ENCODE data around the gene SYNJ2. TPM values are rescaled to one million over a fixed set of nuclear protein-coding genes. Genes with fewer than 3 reads are reported as not detected.
A peak's percentile ranks its signal among the peaks of the same experiment; 100 is the strongest.

Gene SYNJ2
- polyA plus RNA-seq, 2 of the 4 experiments (the other 2 are of a cell fraction), result 22.3 to 26.5 TPM

- no peaks in the 10 kb centered on the region for H3K9me3 ChIP-seq
- no peak for TF ChIP-seq PBX3 (IDR thresholded peaks at IDR 0.05)
- no peak for TF ChIP-seq EHF (CRISPR knock-in tag; IDR thresholded peaks at IDR 0.05)
- no peak for TF ChIP-seq CHD4 (IDR thresholded peaks at IDR 0.05; ENCODE audit: borderline replicate concordance)
- TF ChIP-seq EP300 (IDR thresholded peaks at IDR 0.05), result no peak
- no peak for TF ChIP-seq ESRRA (IDR thresholded peaks at IDR 0.05; ENCODE audit: borderline replicate concordance, low read length)
- TF ChIP-seq MAZ (IDR thresholded peaks at IDR 0.05; ENCODE audit: borderline replicate concordance, low read depth, low read length), result no peak
- TF ChIP-seq CBX2 (IDR thresholded peaks at IDR 0.05; ENCODE audit: borderline replicate concordance, low read depth), result no peak
- no peak for TF ChIP-seq MAFK (IDR thresholded peaks at IDR 0.05; ENCODE audit: partially characterized antibody)
- no peak for TF ChIP-seq JUN (IDR thresholded peaks at IDR 0.05)
- no peak for TF ChIP-seq ZFP36 (IDR thresholded peaks at IDR 0.05; ENCODE audit: borderline replicate concordance, partially characterized antibody)
- TF ChIP-seq, protein P1, sequence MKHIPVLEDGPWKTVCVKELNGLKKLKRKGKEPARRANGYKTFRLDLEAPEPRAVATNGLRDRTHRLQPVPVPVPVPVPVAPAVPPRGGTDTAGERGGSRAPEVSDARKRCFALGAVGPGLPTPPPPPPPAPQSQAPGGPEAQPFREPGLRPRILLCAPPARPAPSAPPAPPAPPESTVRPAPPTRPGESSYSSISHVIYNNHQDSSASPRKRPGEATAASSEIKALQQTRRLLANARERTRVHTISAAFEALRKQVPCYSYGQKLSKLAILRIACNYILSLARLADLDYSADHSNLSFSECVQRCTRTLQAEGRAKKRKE (CRISPR knock-in tag; IDR thresholded peaks at IDR 0.05; ENCODE audit: low read depth), result no peak
- TF ChIP-seq PHF8 (IDR thresholded peaks at IDR 0.05; ENCODE audit: borderline replicate concordance, low read depth), result no peak
- no peak for TF ChIP-seq BHLHE40 (IDR thresholded peaks at IDR 0.05; ENCODE audit: low read depth, low read length)
- TF ChIP-seq NPAS2 (CRISPR knock-in tag; IDR thresholded peaks at IDR 0.05; ENCODE audit: borderline replicate concordance), result no peak
- POLR2A ChIA-PET, result no interaction called here
- H3K4me3 ChIP-seq, result no peak overlapping the region
- H3K4me1 ChIP-seq, result peaks cover 19% of the 10 kb centered on the region
- H3K27ac ChIP-seq, result 0 out of 6 replicates have a peak overlapping the region, but pooled peaks of 1 of the 2 experiments have one; percentile 24
- DNase-seq (ENCODE audit: low read depth in 1 of 2, low spot score in 1 of 2), result no peak
- 76% methylated on average over 7 of the region's 8 CpGs for WGBS (ENCODE audit: missing lambda C conversion rate)
- no peak for ATAC-seq
- CTCF ChIA-PET, result interaction anchor here (2.2 kb wide), 1 partner anchor 24 kb away, joined by 7 read pairs; no protein-coding TSS in a partner anchor
- H3K4me2 ChIP-seq, result no peak overlapping the region
- FAIRE-seq, result no peak
Observed at GRCh38 chr6:158050107-158050735, 68.6 kb downstream of the SYNJ2 start.

- ATAC-seq (no peak), FAIRE-seq (no peak), DNase-seq (ENCODE audit: low read depth in 1 of 2, low spot score in 1 of 2) (no peak)
- Histone ChIP-seq H3K27ac (no peak overlapping the region), H3K4me1 (peaks cover 19% of the 10 kb centered on the region), H3K4me3 (no peak overlapping the region), H3K4me2 (no peak overlapping the region), H3K9me3 (no peaks in the 10 kb centered on the region)
- ChIA-PET CTCF (interaction anchor here (2.2 kb wide), 1 partner anchor 25 kb away, joined by 7 read pairs; no protein-coding TSS in a partner anchor), POLR2A (no interaction called here)
- 91% methylated on average over 4 of the region's 4 CpGs for WGBS (ENCODE audit: missing lambda C conversion rate)
- TF ChIP-seq BCL3 (IDR thresholded peaks at IDR 0.05) (no peak), MAX (IDR thresholded peaks at IDR 0.05) (no peak), HEYL (CRISPR knock-in tag; IDR thresholded peaks at IDR 0.05) (no peak), HOXA7 (CRISPR knock-in tag; IDR thresholded peaks at IDR 0.05) (no peak), HOXB5 (CRISPR knock-in tag; IDR thresholded peaks at IDR 0.05) (no peak), HDAC2 (IDR thresholded peaks at IDR 0.05) (no peak), HES2 (IDR thresholded peaks at IDR 0.05) (no peak), CHD4 (IDR thresholded peaks at IDR 0.05; ENCODE audit: borderline replicate concordance) (no peak), FOSL2 (IDR thresholded peaks at IDR 0.05) (no peak), FOSL2 (CRISPR knock-in tag; IDR thresholded peaks at IDR 0.05) (no peak), CBX8 (IDR thresholded peaks at IDR 0.05) (no peak), TP53 (CRISPR knock-in tag; IDR thresholded peaks at IDR 0.05) (no peak), PBX3 (IDR thresholded peaks at IDR 0.05) (no peak), EHMT2 (IDR thresholded peaks at IDR 0.05; ENCODE audit: low read depth) (no peak), ZFP36 (IDR thresholded peaks at IDR 0.05; ENCODE audit: borderline replicate concordance, partially characterized antibody) (no peak), ESRRA (IDR thresholded peaks at IDR 0.05; ENCODE audit: borderline replicate concordance, low read length) (no peak)
- TF ChIP-seq, protein P2, sequence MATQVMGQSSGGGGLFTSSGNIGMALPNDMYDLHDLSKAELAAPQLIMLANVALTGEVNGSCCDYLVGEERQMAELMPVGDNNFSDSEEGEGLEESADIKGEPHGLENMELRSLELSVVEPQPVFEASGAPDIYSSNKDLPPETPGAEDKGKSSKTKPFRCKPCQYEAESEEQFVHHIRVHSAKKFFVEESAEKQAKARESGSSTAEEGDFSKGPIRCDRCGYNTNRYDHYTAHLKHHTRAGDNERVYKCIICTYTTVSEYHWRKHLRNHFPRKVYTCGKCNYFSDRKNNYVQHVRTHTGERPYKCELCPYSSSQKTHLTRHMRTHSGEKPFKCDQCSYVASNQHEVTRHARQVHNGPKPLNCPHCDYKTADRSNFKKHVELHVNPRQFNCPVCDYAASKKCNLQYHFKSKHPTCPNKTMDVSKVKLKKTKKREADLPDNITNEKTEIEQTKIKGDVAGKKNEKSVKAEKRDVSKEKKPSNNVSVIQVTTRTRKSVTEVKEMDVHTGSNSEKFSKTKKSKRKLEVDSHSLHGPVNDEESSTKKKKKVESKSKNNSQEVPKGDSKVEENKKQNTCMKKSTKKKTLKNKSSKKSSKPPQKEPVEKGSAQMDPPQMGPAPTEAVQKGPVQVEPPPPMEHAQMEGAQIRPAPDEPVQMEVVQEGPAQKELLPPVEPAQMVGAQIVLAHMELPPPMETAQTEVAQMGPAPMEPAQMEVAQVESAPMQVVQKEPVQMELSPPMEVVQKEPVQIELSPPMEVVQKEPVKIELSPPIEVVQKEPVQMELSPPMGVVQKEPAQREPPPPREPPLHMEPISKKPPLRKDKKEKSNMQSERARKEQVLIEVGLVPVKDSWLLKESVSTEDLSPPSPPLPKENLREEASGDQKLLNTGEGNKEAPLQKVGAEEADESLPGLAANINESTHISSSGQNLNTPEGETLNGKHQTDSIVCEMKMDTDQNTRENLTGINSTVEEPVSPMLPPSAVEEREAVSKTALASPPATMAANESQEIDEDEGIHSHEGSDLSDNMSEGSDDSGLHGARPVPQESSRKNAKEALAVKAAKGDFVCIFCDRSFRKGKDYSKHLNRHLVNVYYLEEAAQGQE (IDR thresholded peaks at IDR 0.05), result no peak
- TF ChIP-seq, protein P3, sequence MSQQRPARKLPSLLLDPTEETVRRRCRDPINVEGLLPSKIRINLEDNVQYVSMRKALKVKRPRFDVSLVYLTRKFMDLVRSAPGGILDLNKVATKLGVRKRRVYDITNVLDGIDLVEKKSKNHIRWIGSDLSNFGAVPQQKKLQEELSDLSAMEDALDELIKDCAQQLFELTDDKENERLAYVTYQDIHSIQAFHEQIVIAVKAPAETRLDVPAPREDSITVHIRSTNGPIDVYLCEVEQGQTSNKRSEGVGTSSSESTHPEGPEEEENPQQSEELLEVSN (IDR thresholded peaks at IDR 0.05; ENCODE audit: borderline replicate concordance, low read depth), result no peak
Observed at GRCh38 chr6:158050955-158051354, 69.3 kb downstream of the SYNJ2 start.
